Measurements from ENCODE around the gene GREM2. TPM values are rescaled to one million over a fixed set of nuclear protein-coding genes. Genes with fewer than 3 reads are reported as not detected.

GREM2 gene
- total and polyA plus RNA-seq, 2 of the 4 experiments (the other 2 are of a cell fraction) = 3.0 to 14.2 TPM

DNA sequence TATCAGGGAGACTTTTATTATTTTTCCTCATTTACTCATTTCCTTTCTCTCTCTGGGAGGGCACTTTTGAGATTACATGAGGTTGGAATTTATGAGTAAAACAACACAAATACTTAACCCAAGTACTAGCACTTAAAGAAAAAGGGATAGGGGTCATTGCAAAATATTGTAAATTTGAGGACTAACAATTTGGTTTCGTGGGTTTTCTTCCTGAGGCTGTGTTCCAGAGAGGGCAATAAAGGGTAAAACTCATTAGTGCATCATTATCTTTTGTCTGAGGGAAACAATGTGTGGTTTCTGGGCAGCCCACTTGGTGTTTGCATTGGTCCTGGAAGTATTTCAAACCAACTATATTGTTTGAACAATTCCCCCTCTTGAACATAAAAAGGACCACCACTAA, 96.5 kb downstream of the GREM2 start:
- H4K91ac ChIP-seq (ENCODE audit: insufficient read depth, low read depth, low read length) = no peak overlapping the region
- ATAC-seq (ENCODE audit: low read depth) = peak; percentile 60
- no peak overlapping the region for H3K23ac ChIP-seq (ENCODE audit: low read depth, low read length)
- H3K9me1 ChIP-seq (ENCODE audit: insufficient read depth, low read length) = peaks cover 2% of the 10 kb centered on the region; the same call in 1 of the 2 replicates
- TF ChIP-seq CEBPB (IDR thresholded peaks at IDR 0.05; ENCODE audit: low read depth, low read length) (peak; percentile 43; the same call in 1 of the 2 replicates), MAFK (IDR thresholded peaks at IDR 0.05; ENCODE audit: low read depth, low read length) (no peak)
- no peaks in the 10 kb centered on the region for H3K9me3 ChIP-seq (ENCODE audit: control insufficient read depth, insufficient read depth, low read length)
- H3K18ac ChIP-seq (ENCODE audit: low read depth, low read length) = no peak overlapping the region
- H3K4me2 ChIP-seq (ENCODE audit: low read depth, low read length) = peak overlapping the region; percentile 32; the same call in 1 of the 2 replicates
- CTCF ChIA-PET = no interaction called here
- peak; percentile 43 for DNase-seq
- H4K8ac ChIP-seq (ENCODE audit: low read depth in 2 of 2, low read length in 2 of 2) = 0 out of 4 replicates have a peak overlapping the region, but pooled peaks of 1 of the 2 experiments have one; percentile 19
- H3K79me1 ChIP-seq (ENCODE audit: low read depth in 1 of 2, low read length in 2 of 2) = peaks cover 2 to 5% of the 10 kb centered on the region in 2 experiments; a peak in 2 of 4 replicates
- H3K36me3 ChIP-seq (ENCODE audit: control insufficient read depth, insufficient read depth, low read length) = no peaks in the 10 kb centered on the region
- no peak overlapping the region for H3K4ac ChIP-seq (ENCODE audit: low read depth, low read length)
- no peak overlapping the region for H4K5ac ChIP-seq (ENCODE audit: low read depth, low read length)
- H3K27me3 ChIP-seq (ENCODE audit: control insufficient read depth, insufficient read depth, low read length) = no peaks in the 10 kb centered on the region
- POLR2A ChIA-PET (ENCODE audit: unreplicated experiment) = no interaction called here
- in situ Hi-C loops (cut with MboI; ENCODE audit: low sequenced_read_pairs) (no loop called here), dilution Hi-C loops (cut with HindIII; ENCODE audit: low sequenced_read_pairs, unreplicated experiment) (no loop called here), intact Hi-C loops (cut with micrococcal nuclease) (no loop called here)
- no peak overlapping the region for H2BK5ac ChIP-seq (ENCODE audit: low read depth, low read length, poor library complexity, severe bottlenecking)
- no peak overlapping the region for H2BK15ac ChIP-seq (ENCODE audit: low read depth, low read length)
- no peak overlapping the region for H2AFZ ChIP-seq (replicated peaks; ENCODE audit: low read length, poor library complexity)
- no peak overlapping the region for H2AK9ac ChIP-seq (replicated peaks; ENCODE audit: low read depth, low read length, poor library complexity)
- no peak overlapping the region for H3K14ac ChIP-seq (replicated peaks; ENCODE audit: low read depth, low read length)
- H3K4me1 ChIP-seq (ENCODE audit: control insufficient read depth, insufficient read depth, low read length) = no peaks in the 10 kb centered on the region; the same call in 1 of the 2 replicates
- no peak overlapping the region for H3K9ac ChIP-seq (ENCODE audit: low read depth, low read length)
- H3K27ac ChIP-seq (ENCODE audit: insufficient read depth, low read length) = no peak overlapping the region
- H3K4me3 ChIP-seq (ENCODE audit: insufficient read depth, low read depth, low read length) = no peak overlapping the region
- no peaks in the 10 kb centered on the region for H4K20me1 ChIP-seq (ENCODE audit: insufficient read depth, low read length)
- no peak overlapping the region for H2BK120ac ChIP-seq (ENCODE audit: low read depth, low read length)
- no peak overlapping the region for H2BK20ac ChIP-seq (ENCODE audit: low read depth, low read length)
- no peak overlapping the region for H3K56ac ChIP-seq (ENCODE audit: extremely low read depth, insufficient read depth, low read length)
- no peak overlapping the region for H2AK5ac ChIP-seq (ENCODE audit: low read depth, low read length)
- no TSS peak for BruUV-seq (replicated peaks)
- WGBS, 2 experiments (ENCODE audit: extremely low coverage in 2 of 2, insufficient read length in 1 of 2) = no CpG with 5 or more reads among the region's 1 CpG

Measured in IMR-90 (cell line).